HG03378 (cell line): Measurements from ENCODE around the gene IFTAP.

Experiments used
- ATAC-seq: cut with Tn5 transposase; IDR thresholded peaks from one replicate; pipeline ENCODE4 v1.9.1; 2021; ENCODE audit warnings: mild to moderate bottlenecking, moderate library complexity; ENCODE audit not compliant: unreplicated experiment

IFTAP gene

GRCh38 chr11:36703055-36703404, 108.7 kb downstream of the IFTAP start:
- ATAC-seq, result peak; percentile 45
